OCI-LY7 (cell line): ENCODE data around the gene EMC6.

Source experiments
- CTCF ChIP-seq: fragments of 200-600 bp; sonication (generic); conservative IDR thresholded peaks from 2 replicates; pipeline ENCODE4 v1.5.1; 2014; ENCODE audit warnings: mild to moderate bottlenecking, antibody characterized with exemption, low read length, moderate library complexity, mixed read lengths
- EZH2phosphoT487 ChIP-seq: fragments of 200-600 bp; sonication (generic); IDR thresholded peaks from 2 replicates; pipeline ENCODE4 v1.6.1; 2018; ENCODE audit warnings: low read depth, borderline replicate concordance, mild to moderate bottlenecking, mixed run types, antibody characterized with exemption, low read length, moderate library complexity, mixed read lengths

- TF ChIP-seq CTCF: no peak
- no peak for TF ChIP-seq EZH2phosphoT487
Measured at GRCh38 chr17:3699951-3700350, 31.3 kb downstream of the EMC6 start.
